22Rv1 (cell line): ENCODE results near the gene DOCK11.

Source experiments
- ZFX ChIP-seq: fragments of 450-650 bp; IDR thresholded peaks from 2 replicates; pipeline ENCODE4 v1.6.1; 2017; ENCODE audit warnings: antibody characterized with exemption, borderline replicate concordance
- TF ChIP-seq, protein P1 (sequence below): fragments of 450-650 bp; IDR thresholded peaks from 2 replicates; pipeline ENCODE4 v1.5.1; 2017; ENCODE audit warnings: mild to moderate bottlenecking

DNA sequence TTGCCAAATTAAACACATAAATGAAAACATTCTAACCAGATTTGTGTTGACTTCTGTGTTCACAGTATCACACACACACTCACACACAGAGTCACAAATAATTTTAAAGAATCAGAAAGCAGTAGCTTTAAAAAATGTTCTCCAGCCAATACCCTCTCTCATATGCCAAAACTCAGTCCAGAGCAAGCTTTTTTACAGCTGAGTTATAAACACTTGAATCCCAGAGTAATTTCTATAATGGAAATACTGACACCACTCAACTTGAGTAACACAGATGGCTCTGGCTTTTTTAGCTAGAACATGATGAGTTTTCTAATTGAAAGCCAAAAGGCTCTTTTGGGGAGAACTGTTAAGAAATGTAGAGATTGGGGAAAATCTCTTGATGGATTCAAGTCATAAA is 100.8 kb downstream of the DOCK11 start:
- TF ChIP-seq, protein P1, sequence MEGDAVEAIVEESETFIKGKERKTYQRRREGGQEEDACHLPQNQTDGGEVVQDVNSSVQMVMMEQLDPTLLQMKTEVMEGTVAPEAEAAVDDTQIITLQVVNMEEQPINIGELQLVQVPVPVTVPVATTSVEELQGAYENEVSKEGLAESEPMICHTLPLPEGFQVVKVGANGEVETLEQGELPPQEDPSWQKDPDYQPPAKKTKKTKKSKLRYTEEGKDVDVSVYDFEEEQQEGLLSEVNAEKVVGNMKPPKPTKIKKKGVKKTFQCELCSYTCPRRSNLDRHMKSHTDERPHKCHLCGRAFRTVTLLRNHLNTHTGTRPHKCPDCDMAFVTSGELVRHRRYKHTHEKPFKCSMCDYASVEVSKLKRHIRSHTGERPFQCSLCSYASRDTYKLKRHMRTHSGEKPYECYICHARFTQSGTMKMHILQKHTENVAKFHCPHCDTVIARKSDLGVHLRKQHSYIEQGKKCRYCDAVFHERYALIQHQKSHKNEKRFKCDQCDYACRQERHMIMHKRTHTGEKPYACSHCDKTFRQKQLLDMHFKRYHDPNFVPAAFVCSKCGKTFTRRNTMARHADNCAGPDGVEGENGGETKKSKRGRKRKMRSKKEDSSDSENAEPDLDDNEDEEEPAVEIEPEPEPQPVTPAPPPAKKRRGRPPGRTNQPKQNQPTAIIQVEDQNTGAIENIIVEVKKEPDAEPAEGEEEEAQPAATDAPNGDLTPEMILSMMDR = no peak
- TF ChIP-seq ZFX = no peak
